ENCODE results near the gene LRRC74B.
"Not testable (repeated sequence)": the region's sequence is repeated elsewhere in the genome, so short reads cannot be mapped to it uniquely, and the experiment has no call there.

LRRC74B gene

DNA sequence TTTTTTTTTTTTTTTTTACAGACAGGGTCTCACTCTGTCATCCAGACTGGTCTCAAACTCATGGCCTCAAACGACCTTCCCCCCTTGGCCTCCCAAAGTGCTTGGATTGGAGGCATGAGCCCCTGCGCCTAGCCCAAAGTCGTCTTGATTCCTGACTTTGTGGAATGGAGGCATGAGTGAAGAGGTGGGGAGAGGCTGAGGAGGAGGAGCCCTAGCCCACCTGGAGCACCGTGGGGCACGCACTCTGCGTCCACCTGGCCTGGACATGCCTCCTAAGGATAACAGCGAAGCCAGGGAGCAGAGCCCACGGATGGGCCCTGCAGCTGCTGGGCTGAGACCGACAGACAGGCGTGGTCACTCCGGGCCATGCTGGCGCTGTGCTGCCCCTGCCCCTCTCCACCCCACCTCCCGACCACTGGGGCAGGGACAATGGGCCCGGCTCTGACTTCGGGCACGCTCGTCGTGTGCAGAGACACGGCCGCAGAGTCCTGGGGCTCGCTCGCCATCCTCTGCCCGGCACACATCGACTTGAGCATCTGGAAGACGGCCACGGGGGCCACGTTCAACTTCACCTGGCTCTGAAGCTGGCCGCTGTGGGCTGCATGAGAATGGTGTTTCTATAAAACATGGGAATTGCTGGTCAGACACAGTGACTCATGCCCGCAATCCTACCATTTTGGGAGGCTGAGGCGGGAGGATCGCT is 34.8 kb downstream of the LRRC74B start:
- no peak overlapping the region for H3K27ac Mint-ChIP-seq
- H3K4me3 Mint-ChIP-seq, result no peak overlapping the region
- DNase-seq (ENCODE audit: low spot score in 2 of 2), result no peak
- H3K4me1 Mint-ChIP-seq, result no peaks in the 10 kb centered on the region
- peaks cover 2% of the 10 kb centered on the region for H3K36me3 Mint-ChIP-seq
- H3K27me3 Mint-ChIP-seq, result peaks cover 11% of the 10 kb centered on the region
- ATAC-seq (ENCODE audit: low read depth), result no peak
- no peaks in the 10 kb centered on the region for H3K9me3 Mint-ChIP-seq

DNA sequence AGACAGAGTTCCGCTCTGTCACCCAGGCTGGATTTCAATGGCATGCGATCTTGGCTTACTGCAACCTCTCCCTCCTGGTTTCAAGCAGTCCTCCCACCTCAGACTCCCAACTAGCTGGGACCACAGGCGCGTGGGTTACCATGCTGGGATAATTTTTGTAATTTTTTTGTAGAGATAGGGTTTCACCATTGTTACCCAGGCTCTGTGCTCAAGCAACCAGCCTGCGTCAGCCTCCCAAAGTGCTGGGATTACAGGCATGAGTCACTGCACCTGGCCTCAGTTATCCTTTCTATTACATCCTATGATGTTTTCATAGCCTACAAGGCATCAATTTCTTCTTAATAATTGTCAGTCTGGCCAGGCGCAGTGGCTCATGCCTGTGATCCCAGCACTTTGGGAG is 36.5 kb downstream of the LRRC74B start:
- H3K27ac Mint-ChIP-seq, result no peak overlapping the region
- H3K36me3 Mint-ChIP-seq, result peaks cover 2% of the 10 kb centered on the region
- DNase-seq (ENCODE audit: low spot score in 2 of 2) (no peak), ATAC-seq (ENCODE audit: low read depth) (no peak)
- peaks cover 11% of the 10 kb centered on the region for H3K27me3 Mint-ChIP-seq
- H3K4me3 Mint-ChIP-seq, result no peak overlapping the region
- no peaks in the 10 kb centered on the region for H3K9me3 Mint-ChIP-seq
- H3K4me1 Mint-ChIP-seq, result no peaks in the 10 kb centered on the region

DNA sequence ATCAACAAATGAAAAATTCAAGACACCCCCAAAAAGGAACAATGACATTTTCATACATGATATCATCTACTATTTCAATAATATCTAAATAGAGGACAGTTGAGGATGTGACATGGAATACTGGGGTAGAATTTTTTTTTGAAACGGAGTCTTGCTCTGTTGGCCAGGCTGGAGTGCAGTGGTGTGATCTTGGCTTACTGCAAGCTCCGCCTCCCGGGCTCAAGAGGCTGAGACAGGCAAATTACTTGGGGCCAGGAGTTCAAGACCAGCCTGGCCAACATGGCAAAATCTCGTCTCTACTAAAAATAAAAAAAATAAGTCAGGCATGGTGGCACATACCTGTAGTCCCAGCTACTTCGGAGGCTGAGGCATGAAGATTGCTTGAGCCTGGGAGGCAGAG is 41.4 kb downstream of the LRRC74B start:
- H3K9me3 Mint-ChIP-seq, result no peaks in the 10 kb centered on the region
- ATAC-seq (ENCODE audit: low read depth), result no peak

DNA sequence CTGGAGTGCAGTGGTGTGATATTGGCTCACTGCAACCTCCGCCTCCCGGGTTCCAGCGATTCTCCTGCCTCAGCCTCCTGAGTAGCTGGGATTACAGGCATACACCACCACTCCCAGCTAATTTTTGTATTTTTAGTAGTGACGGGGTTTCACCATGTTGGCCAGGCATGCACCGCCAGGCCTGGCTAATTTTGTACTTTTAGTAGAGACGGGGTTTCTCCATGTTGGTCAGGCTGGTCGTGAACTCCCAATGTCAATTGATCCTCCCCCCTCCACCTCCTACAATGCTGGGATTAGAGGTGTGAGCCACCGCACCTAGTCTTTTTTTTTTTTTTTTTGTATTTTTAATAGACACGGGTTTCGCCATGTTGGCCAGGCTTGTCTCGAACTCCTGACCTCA is 42.2 kb downstream of the LRRC74B start:
- DNase-seq (ENCODE audit: low spot score in 2 of 2); ATAC-seq (ENCODE audit: low read depth); H3K9me3 Mint-ChIP-seq; H3K27ac Mint-ChIP-seq; H3K4me1 Mint-ChIP-seq; H3K4me3 Mint-ChIP-seq; H3K36me3 Mint-ChIP-seq; H3K27me3 Mint-ChIP-seq: not testable (repeated sequence)

More for the DNA sequence above, 41.4 kb downstream of the LRRC74B start:
- peaks cover 2% of the 10 kb centered on the region for H3K27me3 Mint-ChIP-seq
- H3K4me3 Mint-ChIP-seq, result no peak overlapping the region
- H3K4me1 Mint-ChIP-seq, result no peaks in the 10 kb centered on the region
- peaks cover 2% of the 10 kb centered on the region for H3K36me3 Mint-ChIP-seq
- DNase-seq (ENCODE audit: low spot score in 2 of 2), result no peak
- H3K27ac Mint-ChIP-seq, result no peak overlapping the region

DNA sequence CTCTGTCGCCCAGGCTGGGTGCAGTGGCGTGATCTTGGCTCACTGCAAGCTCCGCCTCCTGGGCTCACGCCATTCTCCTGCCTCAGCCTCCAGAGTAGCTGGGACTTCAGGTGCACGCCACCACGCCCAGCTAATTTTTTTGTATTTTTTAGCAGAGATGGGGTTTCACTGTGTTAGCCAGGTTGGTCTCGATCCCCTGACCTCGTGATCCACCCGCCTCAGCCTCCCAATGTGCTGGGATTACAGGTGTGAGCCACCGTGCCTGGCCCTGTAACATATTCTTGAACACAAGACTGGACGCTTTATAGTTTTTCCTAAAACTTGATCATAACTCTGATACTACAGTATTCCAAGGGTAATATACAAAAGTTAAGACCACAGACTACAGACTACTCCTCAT is 45.5 kb downstream of the LRRC74B start:
- H3K27ac Mint-ChIP-seq; H3K4me1 Mint-ChIP-seq; ATAC-seq (ENCODE audit: low read depth); DNase-seq (ENCODE audit: low spot score in 2 of 2); H3K4me3 Mint-ChIP-seq; H3K9me3 Mint-ChIP-seq; H3K27me3 Mint-ChIP-seq; H3K36me3 Mint-ChIP-seq: not testable (repeated sequence)

DNA sequence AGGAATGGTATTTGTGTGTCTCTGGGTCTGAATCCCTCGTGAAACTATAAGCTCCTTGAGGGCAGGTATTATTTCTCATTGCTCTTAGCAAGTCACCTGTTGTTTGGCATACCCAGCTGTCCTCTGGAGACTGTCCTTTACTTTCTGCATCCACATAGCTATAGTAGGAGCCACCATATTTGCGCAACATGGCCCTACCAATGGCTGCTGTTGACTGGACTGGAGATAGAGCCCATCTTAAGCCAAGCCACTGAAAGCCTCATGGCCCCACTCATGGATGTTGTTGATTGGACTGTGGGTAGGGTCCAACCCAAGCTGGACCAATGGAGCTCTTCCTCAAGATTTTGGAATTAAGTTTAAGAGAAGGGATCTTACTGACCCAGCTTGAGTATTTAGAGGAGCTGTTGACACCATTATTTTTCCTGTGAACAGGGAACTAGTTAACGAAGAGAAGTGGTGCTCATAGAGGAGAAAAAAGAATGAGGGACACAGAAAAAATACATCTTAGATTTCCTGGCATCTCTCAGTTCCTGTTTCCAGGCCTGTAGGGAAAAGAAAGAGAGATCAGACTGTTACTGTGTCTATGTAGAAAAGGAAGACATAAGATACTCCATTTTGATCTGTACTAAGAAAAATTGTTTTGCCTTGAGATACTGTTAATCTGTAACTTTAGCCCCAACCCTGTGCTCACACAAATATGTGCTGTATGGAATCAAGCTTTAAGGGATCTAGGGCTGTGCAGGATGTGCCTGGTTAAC is 47.2 kb downstream of the LRRC74B start:
- H3K36me3 Mint-ChIP-seq, result no peaks in the 10 kb centered on the region
- no peak overlapping the region for H3K27ac Mint-ChIP-seq
- ATAC-seq (ENCODE audit: low read depth) (no peak), DNase-seq (ENCODE audit: low spot score in 2 of 2) (no peak)
- no peaks in the 10 kb centered on the region for H3K4me1 Mint-ChIP-seq
- H3K9me3 Mint-ChIP-seq, result no peaks in the 10 kb centered on the region
- no peaks in the 10 kb centered on the region for H3K27me3 Mint-ChIP-seq
- no peak overlapping the region for H3K4me3 Mint-ChIP-seq

DNA sequence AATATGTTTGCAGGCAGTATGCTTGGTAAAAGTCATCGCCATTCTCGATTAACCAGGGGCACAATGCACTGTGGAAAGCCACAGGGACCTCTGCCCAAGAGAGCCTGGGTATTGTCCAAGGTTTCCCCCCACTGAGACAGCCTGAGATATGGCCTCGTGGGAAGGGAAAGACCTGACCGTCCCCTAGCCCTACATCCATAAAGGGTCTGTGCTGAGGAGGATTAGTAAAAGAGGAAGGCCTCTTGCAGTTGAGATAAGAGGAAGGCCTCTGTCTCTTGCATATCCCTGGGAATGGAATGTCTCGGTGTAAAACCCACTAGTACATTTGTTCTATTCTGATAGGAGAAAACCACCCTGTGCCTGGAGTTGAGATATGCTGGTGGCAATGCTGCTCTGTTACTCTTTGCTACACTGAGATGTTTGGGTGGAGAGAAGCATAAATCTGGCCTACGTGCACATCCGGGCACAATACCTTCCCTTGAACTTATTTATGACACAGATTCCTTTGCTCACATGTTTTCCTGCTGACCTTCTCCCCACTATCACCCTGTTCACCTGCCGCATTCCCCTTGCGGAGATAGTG is 47.9 kb downstream of the LRRC74B start:
- H3K4me1 Mint-ChIP-seq; DNase-seq (ENCODE audit: low spot score in 2 of 2); H3K27ac Mint-ChIP-seq; H3K9me3 Mint-ChIP-seq; H3K27me3 Mint-ChIP-seq; H3K36me3 Mint-ChIP-seq; H3K4me3 Mint-ChIP-seq; ATAC-seq (ENCODE audit: low read depth): not testable (repeated sequence)

DNA sequence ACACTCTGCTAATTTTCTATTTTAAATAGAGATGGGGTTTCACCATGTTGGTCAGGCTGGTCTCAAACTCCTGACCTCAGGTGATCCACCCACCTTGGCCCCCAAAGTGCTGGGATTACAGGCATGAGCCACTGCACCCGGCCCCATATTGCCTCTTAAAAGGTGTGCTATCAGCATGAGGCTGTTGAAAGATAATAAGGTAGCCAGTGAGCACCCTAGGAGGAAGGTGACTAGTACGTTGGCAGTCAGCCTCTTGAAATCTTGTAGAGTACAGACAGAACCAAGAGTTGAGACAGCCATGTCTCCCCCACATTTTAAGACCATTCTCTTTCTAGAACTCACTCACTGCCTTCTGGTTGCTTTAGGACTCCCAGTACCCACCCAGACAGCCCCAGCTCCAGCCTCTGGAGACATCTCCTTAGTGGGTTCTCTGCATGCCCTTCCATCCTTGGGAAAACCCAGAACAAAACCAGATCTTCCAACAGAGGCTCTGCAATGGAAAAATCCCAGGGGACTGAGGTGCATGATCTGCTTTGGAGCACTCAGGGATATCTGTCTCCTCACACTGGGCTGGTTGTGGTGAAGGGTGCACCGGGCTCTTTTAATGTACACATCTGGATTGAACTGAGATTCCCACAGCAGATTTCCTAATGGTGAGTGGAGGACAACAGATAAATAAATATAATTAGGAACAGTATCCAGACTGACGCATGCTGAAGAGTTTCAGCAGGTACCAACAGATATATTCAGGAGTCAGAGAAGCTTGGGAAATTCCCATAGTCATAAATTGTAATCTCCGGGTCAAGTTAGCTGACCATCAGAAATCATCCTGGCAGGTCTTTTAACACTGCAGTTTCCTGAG is 49.4 kb downstream of the LRRC74B start:
- no peaks in the 10 kb centered on the region for H3K4me1 Mint-ChIP-seq
- H3K4me3 Mint-ChIP-seq, result no peak overlapping the region
- H3K27me3 Mint-ChIP-seq, result peaks cover 8% of the 10 kb centered on the region
- no peaks in the 10 kb centered on the region for H3K36me3 Mint-ChIP-seq
- no peak overlapping the region for H3K27ac Mint-ChIP-seq
- no peak for DNase-seq (ENCODE audit: low spot score in 2 of 2)
- no peaks in the 10 kb centered on the region for H3K9me3 Mint-ChIP-seq
- ATAC-seq (ENCODE audit: low read depth), result no peak

DNA sequence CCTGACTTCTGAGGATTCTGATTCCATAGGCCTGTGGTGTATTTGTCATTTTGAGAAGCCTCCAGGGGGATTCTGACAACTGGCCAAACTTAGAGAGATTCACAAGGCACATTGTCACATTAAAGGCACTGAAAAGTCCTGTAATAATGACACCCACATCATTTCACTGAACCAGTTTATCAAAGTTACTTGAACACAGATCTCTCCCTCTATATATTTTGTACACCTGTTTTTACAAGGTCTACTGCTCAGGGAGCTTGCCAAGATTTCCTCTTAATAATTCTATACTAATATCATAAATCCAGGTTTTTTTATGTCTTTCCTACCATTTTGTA is 50.0 kb downstream of the LRRC74B start:
- DNase-seq (ENCODE audit: low spot score in 2 of 2) (no peak), ATAC-seq (ENCODE audit: low read depth) (no peak)
- H3K27me3 Mint-ChIP-seq, result peaks cover 8% of the 10 kb centered on the region
- H3K4me3 Mint-ChIP-seq, result no peak overlapping the region
- no peaks in the 10 kb centered on the region for H3K36me3 Mint-ChIP-seq
- H3K27ac Mint-ChIP-seq, result no peak overlapping the region
- no peaks in the 10 kb centered on the region for H3K9me3 Mint-ChIP-seq
- H3K4me1 Mint-ChIP-seq, result no peaks in the 10 kb centered on the region

DNA sequence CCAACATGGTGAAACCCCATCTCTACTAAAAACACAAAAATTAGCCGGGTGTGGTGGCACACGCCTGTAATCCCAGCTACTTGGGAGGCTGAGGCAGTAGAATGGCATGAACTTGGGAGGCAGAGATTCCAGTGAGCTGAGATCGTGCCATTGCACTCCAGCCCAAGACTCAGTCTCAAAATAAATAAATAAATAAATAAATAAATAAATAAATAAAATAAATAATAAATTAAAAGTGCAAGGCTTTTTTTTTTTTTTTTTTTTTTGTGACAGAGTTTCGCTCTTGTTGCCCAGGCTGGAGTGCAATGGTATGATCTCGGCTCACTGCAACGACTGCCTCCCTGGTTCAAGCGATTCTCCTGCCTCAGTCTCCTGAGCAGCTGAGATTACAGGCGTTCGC is 51.1 kb downstream of the LRRC74B start:
- H3K4me3 Mint-ChIP-seq; H3K4me1 Mint-ChIP-seq; H3K9me3 Mint-ChIP-seq; H3K27ac Mint-ChIP-seq; H3K36me3 Mint-ChIP-seq; DNase-seq (ENCODE audit: low spot score in 2 of 2); ATAC-seq (ENCODE audit: low read depth): not testable (repeated sequence)
- H3K27me3 Mint-ChIP-seq, result peaks cover 12% of the 10 kb centered on the region

DNA sequence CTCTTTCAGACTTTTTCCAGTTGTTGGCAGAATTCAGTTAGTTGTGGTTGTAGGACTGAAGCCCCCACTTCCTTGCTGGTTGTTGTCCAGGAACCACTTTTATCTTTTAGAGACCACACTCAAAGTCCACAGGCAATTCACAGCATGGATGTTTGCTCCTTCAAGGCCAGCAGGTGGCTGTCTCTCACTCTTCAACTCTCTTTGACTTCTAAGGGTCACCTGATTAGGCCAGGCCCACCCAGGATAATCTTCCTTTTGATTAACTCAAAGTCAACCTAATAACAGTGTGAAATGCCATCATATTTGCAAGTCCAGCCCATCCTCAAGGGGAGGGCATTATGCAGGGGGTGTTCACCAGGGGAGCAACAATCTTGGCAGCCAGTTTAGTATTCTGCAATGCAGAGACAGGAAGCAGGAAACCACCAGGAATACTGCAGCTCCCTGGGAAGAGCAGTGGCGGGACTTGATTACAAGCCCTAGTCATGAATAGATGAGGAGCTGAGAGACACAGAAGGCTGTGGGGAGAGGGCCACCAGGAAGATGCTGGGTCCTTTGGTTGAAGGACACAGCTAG is 52.4 kb downstream of the LRRC74B start:
- no peaks in the 10 kb centered on the region for H3K9me3 Mint-ChIP-seq
- H3K27ac Mint-ChIP-seq, result no peak overlapping the region
- ATAC-seq (ENCODE audit: low read depth) (no peak), DNase-seq (ENCODE audit: low spot score in 2 of 2) (no peak)
- no peak overlapping the region for H3K4me3 Mint-ChIP-seq
- H3K4me1 Mint-ChIP-seq, result peaks cover 5% of the 10 kb centered on the region
- H3K27me3 Mint-ChIP-seq, result peaks cover 17% of the 10 kb centered on the region
- H3K36me3 Mint-ChIP-seq, result no peaks in the 10 kb centered on the region

DNA sequence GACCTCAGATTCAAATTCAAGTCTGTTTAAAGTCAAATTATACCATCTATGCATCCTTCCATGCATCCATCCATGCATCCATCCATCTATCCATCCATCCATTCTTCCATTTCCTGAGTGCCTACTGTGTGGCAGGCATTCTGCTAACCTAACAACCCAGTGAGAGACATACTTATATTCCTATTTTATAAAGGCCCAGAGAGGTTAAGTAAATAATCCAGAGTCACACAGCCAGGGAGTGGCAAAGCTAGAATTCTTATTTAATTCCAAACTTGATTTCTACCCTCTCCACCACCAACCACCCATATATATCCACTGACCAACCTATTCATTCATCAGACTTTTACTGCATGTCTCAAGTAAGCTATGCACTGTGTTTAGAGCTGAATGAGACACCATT is 53.8 kb downstream of the LRRC74B start:
- Mint-ChIP-seq H3K9me3 (no peaks in the 10 kb centered on the region), H3K27me3 (peaks cover 17% of the 10 kb centered on the region), H3K27ac (no peak overlapping the region), H3K4me1 (peaks cover 5% of the 10 kb centered on the region), H3K36me3 (no peaks in the 10 kb centered on the region), H3K4me3 (no peak overlapping the region)
- no peak for DNase-seq (ENCODE audit: low spot score in 2 of 2)
- no peak for ATAC-seq (ENCODE audit: low read depth)

DNA sequence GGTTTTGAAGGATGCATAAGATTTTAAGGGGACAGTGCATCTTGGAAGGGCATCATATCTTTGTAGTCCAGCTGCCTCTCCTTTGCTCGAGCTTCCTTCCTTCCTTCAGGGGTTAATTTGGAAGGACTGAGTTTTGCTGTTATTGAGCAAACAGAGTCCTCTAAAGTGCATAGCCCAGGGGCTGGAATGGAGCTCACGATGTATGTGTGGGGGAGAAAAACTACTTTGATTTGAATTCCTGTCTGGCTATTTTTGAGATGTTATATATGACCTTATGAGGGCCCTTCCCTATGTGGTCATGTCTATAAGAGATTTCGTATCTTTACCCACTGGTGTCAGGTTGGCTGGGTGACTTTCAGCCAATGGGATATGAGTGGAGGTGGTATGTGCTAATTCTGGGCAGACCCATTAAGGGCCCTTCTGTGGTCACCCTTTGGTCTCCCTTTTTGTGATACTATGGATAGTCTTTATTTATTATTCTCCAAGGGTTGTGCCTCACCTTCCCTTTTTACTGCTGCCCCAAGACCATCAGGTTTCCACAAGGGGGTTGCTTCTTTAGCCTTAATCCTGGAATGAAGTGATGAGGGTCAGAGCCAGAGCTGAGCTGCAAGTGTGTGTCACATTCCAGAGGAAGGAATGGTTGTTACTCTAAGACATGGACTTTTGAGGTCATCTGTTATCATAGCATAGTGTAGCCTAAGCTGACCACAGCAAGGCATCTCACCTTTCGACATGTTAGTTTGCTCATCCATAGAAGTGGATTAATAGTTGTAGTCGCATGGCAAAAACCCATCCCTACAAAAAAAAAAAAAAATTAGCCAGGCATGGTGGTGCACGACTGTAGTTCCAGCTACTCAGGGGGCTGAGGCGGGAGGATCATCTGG is 54.6 kb downstream of the LRRC74B start:
- no peak for ATAC-seq (ENCODE audit: low read depth)
- peaks cover 19% of the 10 kb centered on the region for H3K27me3 Mint-ChIP-seq

More for the DNA sequence above, 54.6 kb downstream of the LRRC74B start:
- no peak for DNase-seq (ENCODE audit: low spot score in 2 of 2)
- Mint-ChIP-seq H3K27ac (no peak overlapping the region), H3K36me3 (no peaks in the 10 kb centered on the region), H3K9me3 (no peaks in the 10 kb centered on the region), H3K4me1 (peaks cover 5% of the 10 kb centered on the region), H3K4me3 (no peak overlapping the region)
